Mononuclear cell (primary cell): ENCODE data around the gene NYAP1. TPM values are rescaled to one million over a fixed set of nuclear protein-coding genes. Genes with fewer than 3 reads are reported as not detected.
"Not testable (repeated sequence)": the region's sequence is repeated elsewhere in the genome, so short reads cannot be mapped to it uniquely, and the experiment has no call there.

Experiments used
- H3K27me3 ChIP-seq: 2 replicates; pipeline ENCODE4 v1.6.0; 2011; ENCODE audit warnings: low read length, control low read depth; ENCODE audit not compliant: insufficient read depth
- H3K4me1 ChIP-seq: 2 replicates; pipeline ENCODE4 v1.5.1; 2011; ENCODE audit warnings: mild to moderate bottlenecking, low read length, control low read depth; ENCODE audit not compliant: insufficient read depth
- H3K4me3 ChIP-seq: 2 replicates; pipeline ENCODE4 v1.5.1; 2011; ENCODE audit warnings: mild to moderate bottlenecking, low read length, moderate library complexity
- H3K9me3 ChIP-seq: 2 replicates; pipeline ENCODE4 v1.5.1; 2011; ENCODE audit warnings: low read depth, mild to moderate bottlenecking, control low read depth, low read length
- total RNA-seq: library from RNA; depleted of rRNA; stranded (reverse); fragments of >200 nt; gene quantifications from one replicate; pipeline ENCODE4 v1.2.3, GENCODE V29; 2012

Gene NYAP1
- 0.10 TPM for total RNA-seq

GRCh38 chr7:100483722-100484672, at the start of gene NYAP1:
NYAP1 (plus strand) TSS chr7:100483927; CDS start chr7:100485312, 1,385 bp downstream.
- Histone ChIP-seq H3K27me3 (no peaks in the 10 kb centered on the region), H3K9me3 (no peaks in the 10 kb centered on the region), H3K4me1 (peaks cover 17% of the 10 kb centered on the region), H3K4me3 (peak within 1 kb of the TSS; percentile 27)

- peak overlapping the region; percentile 85 for H3K4me3 ChIP-seq
- H3K9me3 ChIP-seq = no peaks in the 10 kb centered on the region
- H3K27me3 ChIP-seq = no peaks in the 10 kb centered on the region
- H3K4me1 ChIP-seq = peaks cover 48% of the 10 kb centered on the region
Observed at GRCh38 chr7:100434297-100435144, 49.2 kb upstream of the NYAP1 start.

- H3K9me3 ChIP-seq = no peaks in the 10 kb centered on the region
- peaks cover 44% of the 10 kb centered on the region for H3K4me1 ChIP-seq
- H3K4me3 ChIP-seq = peak overlapping the region; percentile 85
- no peaks in the 10 kb centered on the region for H3K27me3 ChIP-seq
Observed at GRCh38 chr7:100435401-100436304, 48.1 kb upstream of the NYAP1 start.

GRCh38 chr7:100437150-100438100, 46.3 kb upstream of the NYAP1 start:
- Histone ChIP-seq H3K27me3 (no peaks in the 10 kb centered on the region), H3K9me3 (no peaks in the 10 kb centered on the region), H3K4me3 (no peak overlapping the region), H3K4me1 (peaks cover 26% of the 10 kb centered on the region)

- H3K4me1 ChIP-seq = peaks cover 26% of the 10 kb centered on the region
- no peaks in the 10 kb centered on the region for H3K9me3 ChIP-seq
Observed at GRCh38 chr7:100438172-100438571, 45.6 kb upstream of the NYAP1 start.

GRCh38 chr7:100438731-100439130, 45.0 kb upstream of the NYAP1 start:
- H3K9me3 ChIP-seq, H3K4me3 ChIP-seq, H3K27me3 ChIP-seq: not testable (repeated sequence)
- peaks cover 25% of the 10 kb centered on the region for H3K4me1 ChIP-seq

More at GRCh38 chr7:100438172-100438571, 45.6 kb upstream of the NYAP1 start:
- Histone ChIP-seq H3K27me3 (no peaks in the 10 kb centered on the region), H3K4me3 (no peak overlapping the region)

GRCh38 chr7:100439244-100439643, 44.5 kb upstream of the NYAP1 start:
- H3K4me3 ChIP-seq, H3K9me3 ChIP-seq, H3K27me3 ChIP-seq: not testable (repeated sequence)
- H3K4me1 ChIP-seq = peaks cover 24% of the 10 kb centered on the region

GRCh38 chr7:100441641-100442535, 41.8 kb upstream of the NYAP1 start:
- H3K4me1 ChIP-seq = peaks cover 23% of the 10 kb centered on the region
- H3K27me3 ChIP-seq = no peaks in the 10 kb centered on the region
- H3K4me3 ChIP-seq = no peak overlapping the region
- H3K9me3 ChIP-seq = no peaks in the 10 kb centered on the region

- Histone ChIP-seq H3K9me3 (no peaks in the 10 kb centered on the region), H3K27me3 (no peaks in the 10 kb centered on the region), H3K4me3 (no peak overlapping the region), H3K4me1 (peaks cover 21% of the 10 kb centered on the region)
Observed at GRCh38 chr7:100443096-100443840, 40.5 kb upstream of the NYAP1 start.

GRCh38 chr7:100444311-100445278, 39.1 kb upstream of the NYAP1 start:
- Histone ChIP-seq H3K4me3 (no peak overlapping the region), H3K27me3 (no peaks in the 10 kb centered on the region), H3K9me3 (no peaks in the 10 kb centered on the region), H3K4me1 (peaks cover 21% of the 10 kb centered on the region)

- no peaks in the 10 kb centered on the region for H3K9me3 ChIP-seq
- no peak overlapping the region for H3K4me3 ChIP-seq
- H3K4me1 ChIP-seq = peaks cover 31% of the 10 kb centered on the region
- H3K27me3 ChIP-seq = no peaks in the 10 kb centered on the region
Observed at GRCh38 chr7:100446040-100446439, 37.7 kb upstream of the NYAP1 start.
